Measurements from ENCODE around the gene ART5. TPM values are rescaled to one million over a fixed set of nuclear protein-coding genes. Genes with fewer than 3 reads are reported as not detected.
"Not testable (repeated sequence)": the region's sequence is repeated elsewhere in the genome, so short reads cannot be mapped to it uniquely, and the experiment has no call there.

The ART5 gene
- total and polyA plus RNA-seq, 7 donors = 0.65 to 4.4 (median 2.4) TPM

- intact Hi-C loops (cut with DNase I) = loop anchor here in 1 of 2 donors (2.0 kb wide), 1 partner anchor 52 kb away; no protein-coding TSS in a partner anchor
- not testable (repeated sequence) for H3K27me3 ChIP-seq (ENCODE audit: insufficient read depth in 3 of 3, low read length in 2 of 3); H3K27ac ChIP-seq; H3K4me3 ChIP-seq; H3K9me3 ChIP-seq; H3K36me3 ChIP-seq (ENCODE audit: insufficient read depth in 1 of 2, low read depth in 1 of 2); ATAC-seq
- H3K4me1 ChIP-seq = peaks cover 22% of the 10 kb centered on the region
- 69 to 90% (median 82%) methylated on average over 13 of the region's 13 CpGs for WGBS, 3 donors
- peak in 1 of 2 donors; percentile 1 for DNase-seq
Observed at GRCh38 chr11:3648843-3649242, 7.1 kb upstream of the ART5 start.

GRCh38 chr11:3645552-3645951, 3.8 kb upstream of the ART5 start:
- peak; percentile 19 to 47 (median 26) for ATAC-seq
- Histone ChIP-seq H3K36me3 (ENCODE audit: insufficient read depth in 1 of 2, low read depth in 1 of 2) (no peaks in the 10 kb centered on the region), H3K27ac (peak overlapping the region; percentile 99), H3K9me3 (no peaks in the 10 kb centered on the region), H3K4me3 (peak overlapping the region; percentile 65), H3K4me1 (peaks cover 37% of the 10 kb centered on the region), H3K27me3 (ENCODE audit: insufficient read depth in 3 of 3, low read length in 2 of 3) (no peaks in the 10 kb centered on the region)
- TF ChIP-seq CTCF (IDR thresholded peaks at IDR 0.05) = no peak
- 41 to 52% (median 46%) methylated on average over 7 of the region's 7 CpGs for WGBS, 3 donors
- intact Hi-C loops (cut with DNase I) = no loop called here
- DNase-seq = peak in 1 of 2 donors; percentile 61

GRCh38 chr11:3644817-3645235, 3.0 kb upstream of the ART5 start, which contains the start of gene ART1:
ART1 (plus strand) TSS chr11:3645128; CDS start chr11:3659214, 14,086 bp downstream.
- WGBS, 3 donors = 17 to 35% (median 21%) methylated on average over 4 of the region's 4 CpGs
- peaks cover 37% of the 10 kb centered on the region for H3K4me1 ChIP-seq
- H3K9me3 ChIP-seq = no peaks in the 10 kb centered on the region
- DNase-seq (peak; percentile 58 to 85), ATAC-seq (peak; percentile 80 to 86 (median 84))
- intact Hi-C loops (cut with DNase I) = loop anchor here in 1 of 2 donors (5.0 kb wide), 1 partner anchor 603 kb away; no protein-coding TSS in a partner anchor
- H3K4me3 ChIP-seq = peak within 1 kb of the TSS; percentile 65
- no peaks in the 10 kb centered on the region for H3K27me3 ChIP-seq (ENCODE audit: insufficient read depth in 3 of 3, low read length in 2 of 3)
- H3K36me3 ChIP-seq (ENCODE audit: insufficient read depth in 1 of 2, low read depth in 1 of 2) = no peaks in the 10 kb centered on the region
- peak; percentile 37 for TF ChIP-seq CTCF (IDR thresholded peaks at IDR 0.05)
- H3K27ac ChIP-seq = peak within 1 kb of the TSS; percentile 99

GRCh38 chr11:3643102-3643546, 1.3 kb upstream of the ART5 start:
- H3K36me3 ChIP-seq (ENCODE audit: insufficient read depth in 1 of 2, low read depth in 1 of 2); H3K27me3 ChIP-seq (ENCODE audit: insufficient read depth in 3 of 3, low read length in 2 of 3); H3K9me3 ChIP-seq; ATAC-seq: not testable (repeated sequence)
- intact Hi-C loops (cut with DNase I) = loop anchor here (2.0 to 5.0 kb wide), 2 partner anchors 28 to 601 kb away; no protein-coding TSS in a partner anchor
- peak in 1 of 2 donors; percentile 61 for DNase-seq
- 24 to 30% (median 27%) methylated on average over 11 of the region's 11 CpGs for WGBS, 3 donors
- Histone ChIP-seq H3K4me1 (peaks cover 37% of the 10 kb centered on the region), H3K27ac (peak overlapping the region; percentile 99), H3K4me3 (peak overlapping the region; percentile 78)

- Histone ChIP-seq H3K36me3 (ENCODE audit: insufficient read depth in 1 of 2, low read depth in 1 of 2) (no peaks in the 10 kb centered on the region), H3K4me1 (peaks cover 37% of the 10 kb centered on the region), H3K27me3 (ENCODE audit: insufficient read depth in 3 of 3, low read length in 2 of 3) (no peaks in the 10 kb centered on the region), H3K4me3 (peak overlapping the region; percentile 78), H3K27ac (peak overlapping the region; percentile 99), H3K9me3 (no peaks in the 10 kb centered on the region)
- no peak for TF ChIP-seq CTCF (IDR thresholded peaks at IDR 0.05)
- ATAC-seq = peak; percentile 71 to 80 (median 76)
- DNase-seq = peak; percentile 86 to 93
- intact Hi-C loops (cut with DNase I) = loop anchor here (2.0 to 5.0 kb wide), 2 partner anchors 28 to 600 kb away; no protein-coding TSS in a partner anchor
- WGBS, 3 donors = 0 to 1% (median 1%) methylated on average over 41 to 55 of the region's 55 CpGs
Observed at GRCh38 chr11:3642071-3642951, 519 bp upstream of the ART5 start.

Measured in psoas muscle (tissue), 8 donors.